ENCODE results near the gene IMPDH1.

DNA sequence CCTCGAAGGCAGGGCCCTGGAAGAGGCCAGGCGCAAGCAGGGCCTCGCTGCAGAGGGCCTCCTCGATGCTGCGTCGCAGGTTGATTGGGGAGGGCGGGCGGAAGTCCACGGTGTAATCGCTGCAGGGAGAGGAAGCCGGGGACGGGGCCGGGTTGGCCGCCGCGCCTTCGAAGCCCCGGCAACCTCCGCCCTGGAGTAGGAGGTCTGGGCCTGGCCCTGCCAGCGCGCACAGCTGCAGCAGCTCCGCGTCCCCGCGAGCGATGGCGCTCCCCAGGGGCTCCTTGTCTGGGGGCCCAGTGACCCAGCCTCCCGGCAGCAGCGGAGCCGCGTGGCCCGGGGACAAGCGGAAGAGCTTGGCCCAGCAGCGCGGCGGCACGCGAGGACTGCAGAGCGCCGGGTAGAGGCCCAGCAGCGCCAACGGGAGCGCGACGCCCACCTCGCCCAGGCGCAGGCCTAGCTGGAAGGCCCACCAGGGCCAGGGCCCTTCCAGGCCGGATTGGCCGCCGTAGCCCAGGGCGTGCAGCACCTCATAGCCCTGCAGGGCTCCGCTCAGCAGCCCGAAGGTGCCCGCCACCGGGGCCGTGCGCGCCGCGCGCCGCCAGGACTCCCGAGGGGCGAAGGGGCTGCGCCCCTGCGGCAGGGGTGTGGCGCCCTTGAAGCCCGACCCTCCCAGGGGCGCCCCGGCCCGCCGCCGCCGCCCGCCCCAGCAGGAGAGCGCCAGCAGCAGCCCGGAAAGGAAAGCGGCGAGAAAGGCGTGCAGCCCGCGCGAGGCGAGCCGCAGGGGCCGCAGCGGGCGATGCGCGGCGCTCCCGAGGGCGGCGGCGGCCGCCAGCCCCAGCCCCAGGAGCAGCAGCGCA lies 58.3 kb downstream of the IMPDH1 start:
- TF ChIP-seq RAD21 (conservative IDR thresholded peaks at IDR 0.05) (no peak), EP300 (conservative IDR thresholded peaks at IDR 0.05; ENCODE audit: poor library complexity, severe bottlenecking) (no peak), EZH2 (IDR thresholded peaks at IDR 0.05; ENCODE audit: borderline replicate concordance, insufficient read depth, low read length, poor library complexity, severe bottlenecking) (no peak), REST (IDR thresholded peaks at IDR 0.05; ENCODE audit: borderline replicate concordance) (no peak), TAF1 (IDR thresholded peaks at IDR 0.05; ENCODE audit: low read depth) (no peak), POLR2AphosphoS5 (IDR thresholded peaks at IDR 0.05) (no peak)
- TF ChIP-seq, protein P1, sequence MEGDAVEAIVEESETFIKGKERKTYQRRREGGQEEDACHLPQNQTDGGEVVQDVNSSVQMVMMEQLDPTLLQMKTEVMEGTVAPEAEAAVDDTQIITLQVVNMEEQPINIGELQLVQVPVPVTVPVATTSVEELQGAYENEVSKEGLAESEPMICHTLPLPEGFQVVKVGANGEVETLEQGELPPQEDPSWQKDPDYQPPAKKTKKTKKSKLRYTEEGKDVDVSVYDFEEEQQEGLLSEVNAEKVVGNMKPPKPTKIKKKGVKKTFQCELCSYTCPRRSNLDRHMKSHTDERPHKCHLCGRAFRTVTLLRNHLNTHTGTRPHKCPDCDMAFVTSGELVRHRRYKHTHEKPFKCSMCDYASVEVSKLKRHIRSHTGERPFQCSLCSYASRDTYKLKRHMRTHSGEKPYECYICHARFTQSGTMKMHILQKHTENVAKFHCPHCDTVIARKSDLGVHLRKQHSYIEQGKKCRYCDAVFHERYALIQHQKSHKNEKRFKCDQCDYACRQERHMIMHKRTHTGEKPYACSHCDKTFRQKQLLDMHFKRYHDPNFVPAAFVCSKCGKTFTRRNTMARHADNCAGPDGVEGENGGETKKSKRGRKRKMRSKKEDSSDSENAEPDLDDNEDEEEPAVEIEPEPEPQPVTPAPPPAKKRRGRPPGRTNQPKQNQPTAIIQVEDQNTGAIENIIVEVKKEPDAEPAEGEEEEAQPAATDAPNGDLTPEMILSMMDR (IDR thresholded peaks at IDR 0.05; ENCODE audit: poor library complexity, severe bottlenecking), result no peak
